Trophoblast cell (in vitro differentiated cells and primary cell): ENCODE measurements around the gene PIK3R1.

Experiments used
- DNase-seq, 2 donors: peaks; one replicate each; pipeline ENCODE4 v3.0.0-alpha.2; 2016
- H2AFZ ChIP-seq: 2 replicates; pipeline ENCODE4 v1.6.1; 2013; ENCODE audit warnings: low read length, moderate library complexity, mild to moderate bottlenecking; ENCODE audit not compliant: insufficient read depth, poor library complexity
- H2AK5ac ChIP-seq: 2 replicates; pipeline ENCODE4 v1.6.1; 2013; ENCODE audit warnings: mild to moderate bottlenecking, low read length
- H2BK120ac ChIP-seq: 2 replicates; pipeline ENCODE4 v1.6.1; 2013; ENCODE audit warnings: low read length, mild to moderate bottlenecking, moderate library complexity; ENCODE audit not compliant: insufficient read depth, poor library complexity
- H2BK12ac ChIP-seq: 2 replicates; pipeline ENCODE4 v1.6.1; 2013; ENCODE audit warnings: mild to moderate bottlenecking, low read length, moderate library complexity
- H2BK5ac ChIP-seq: 2 replicates; pipeline ENCODE4 v1.6.1; 2013; ENCODE audit warnings: low read length, low read depth, moderate library complexity, mild to moderate bottlenecking; ENCODE audit not compliant: poor library complexity
- H3K14ac ChIP-seq: 2 replicates; pipeline ENCODE4 v1.6.1; 2013; ENCODE audit warnings: mild to moderate bottlenecking, low read length
- H3K18ac ChIP-seq: 2 replicates; pipeline ENCODE4 v1.6.1; 2013; ENCODE audit warnings: mild to moderate bottlenecking, low read length
- H3K23ac ChIP-seq: 2 replicates; pipeline ENCODE4 v1.6.1; 2013; ENCODE audit warnings: low read length
- H3K27ac ChIP-seq: 2 replicates; pipeline ENCODE4 v1.5.1; 2013; ENCODE audit warnings: low read depth, mild to moderate bottlenecking, inconsistent platforms, low read length, moderate library complexity
- H3K27me3 ChIP-seq: 2 replicates; pipeline ENCODE4 v1.6.1; 2013; ENCODE audit warnings: inconsistent platforms, mild to moderate bottlenecking, low read length, moderate library complexity; ENCODE audit not compliant: insufficient read depth
- H3K36me3 ChIP-seq, 2 experiments: 1 replicate in 1 of 2; 2 replicates in 1 of 2; pipeline ENCODE4 v1.6.1; 2013; ENCODE audit warnings: low read length in 2 of 2, mild to moderate bottlenecking in 2 of 2, moderate library complexity in 1 of 2; ENCODE audit not compliant: insufficient read depth in 2 of 2, control insufficient read depth in 1 of 2
- H3K4ac ChIP-seq: 2 replicates; pipeline ENCODE4 v1.6.1; 2013; ENCODE audit warnings: low read depth, mild to moderate bottlenecking, low read length, moderate library complexity
- H3K4me1 ChIP-seq, 2 experiments: 1 replicate in 1 of 2; 2 replicates in 1 of 2; pipeline ENCODE4 v1.6.1; 2013; ENCODE audit warnings: low read length in 2 of 2, mild to moderate bottlenecking in 2 of 2, moderate library complexity in 1 of 2; ENCODE audit not compliant: insufficient read depth in 2 of 2, control insufficient read depth in 1 of 2
- H3K4me2 ChIP-seq: 2 replicates; pipeline ENCODE4 v1.6.1; 2013; ENCODE audit warnings: inconsistent platforms, mild to moderate bottlenecking, low read length, moderate library complexity
- H3K4me3 ChIP-seq: 2 replicates; pipeline ENCODE4 v1.5.1; 2013; ENCODE audit warnings: mild to moderate bottlenecking, low read depth, low read length, inconsistent platforms
- H3K79me1 ChIP-seq: one replicate; pipeline ENCODE4 v1.6.1; 2013; ENCODE audit warnings: low read length
- H3K79me2 ChIP-seq: 2 replicates; pipeline ENCODE4 v1.6.1; 2013; ENCODE audit warnings: low read length, mild to moderate bottlenecking; ENCODE audit not compliant: control insufficient read depth, insufficient read depth, poor library complexity
- H3K9ac ChIP-seq: 2 replicates; pipeline ENCODE4 v1.6.1; 2013; ENCODE audit warnings: mild to moderate bottlenecking, low read length
- H3K9me3 ChIP-seq: 2 replicates; pipeline ENCODE4 v1.6.1; 2013; ENCODE audit warnings: low read depth, mild to moderate bottlenecking, control low read depth, inconsistent platforms, low read length; ENCODE audit not compliant: insufficient read depth
- H4K12ac ChIP-seq: 2 replicates; pipeline ENCODE4 v1.6.1; 2013; ENCODE audit warnings: low read depth, mild to moderate bottlenecking, low read length, moderate library complexity
- H4K8ac ChIP-seq: 2 replicates; pipeline ENCODE4 v1.6.1; 2013; ENCODE audit warnings: low read depth, mild to moderate bottlenecking, low read length, moderate library complexity
- H4K91ac ChIP-seq: one replicate; pipeline ENCODE4 v1.6.1; 2013; ENCODE audit warnings: low read depth, mild to moderate bottlenecking, low read length, moderate library complexity
- WGBS: extraction: QIAGEN DNeasy Blood & Tissue Kit; methylation state at CpG from one replicate; pipeline ENCODE4 v1.1.7; 2013; ENCODE audit warnings: missing lambda C conversion rate; ENCODE audit not compliant: insufficient read length, insufficient coverage; ENCODE audit errors: extremely low coverage; 5-methylcytosine and 5-hydroxymethylcytosine counted together

PIK3R1 gene

GRCh38 chr5:68272289-68272688, 56.7 kb downstream of the PIK3R1 start:
- no peak overlapping the region for H3K14ac ChIP-seq
- H3K4me3 ChIP-seq: no peak overlapping the region
- no peak overlapping the region for H2AK5ac ChIP-seq
- no peak overlapping the region for H2BK5ac ChIP-seq
- no peak overlapping the region for H4K8ac ChIP-seq
- no peaks in the 10 kb centered on the region for H3K9me3 ChIP-seq
- H4K91ac ChIP-seq: no peak overlapping the region
- no peak overlapping the region for H3K9ac ChIP-seq
- H3K27me3 ChIP-seq: no peaks in the 10 kb centered on the region
- H3K18ac ChIP-seq: no peak overlapping the region
- H3K36me3 ChIP-seq: peaks cover 2 to 9% of the 10 kb centered on the region in 2 experiments
- peak in 1 of 2 donors; percentile 38 for DNase-seq
- no peak overlapping the region for H3K4me2 ChIP-seq
- H3K23ac ChIP-seq: no peak overlapping the region
- H3K4me1 ChIP-seq: peaks cover 3 to 6% of the 10 kb centered on the region in 2 experiments
- H2BK12ac ChIP-seq: no peak overlapping the region
- no peak overlapping the region for H2AFZ ChIP-seq
- H4K12ac ChIP-seq: no peak overlapping the region
- H3K79me1 ChIP-seq: peaks cover 4% of the 10 kb centered on the region
- no CpG with 5 or more reads among the region's 2 CpGs for WGBS
- H3K4ac ChIP-seq: no peak overlapping the region
- H3K27ac ChIP-seq: no peak overlapping the region
- peaks cover 3% of the 10 kb centered on the region for H3K79me2 ChIP-seq
- H2BK120ac ChIP-seq: no peak overlapping the region

DNA sequence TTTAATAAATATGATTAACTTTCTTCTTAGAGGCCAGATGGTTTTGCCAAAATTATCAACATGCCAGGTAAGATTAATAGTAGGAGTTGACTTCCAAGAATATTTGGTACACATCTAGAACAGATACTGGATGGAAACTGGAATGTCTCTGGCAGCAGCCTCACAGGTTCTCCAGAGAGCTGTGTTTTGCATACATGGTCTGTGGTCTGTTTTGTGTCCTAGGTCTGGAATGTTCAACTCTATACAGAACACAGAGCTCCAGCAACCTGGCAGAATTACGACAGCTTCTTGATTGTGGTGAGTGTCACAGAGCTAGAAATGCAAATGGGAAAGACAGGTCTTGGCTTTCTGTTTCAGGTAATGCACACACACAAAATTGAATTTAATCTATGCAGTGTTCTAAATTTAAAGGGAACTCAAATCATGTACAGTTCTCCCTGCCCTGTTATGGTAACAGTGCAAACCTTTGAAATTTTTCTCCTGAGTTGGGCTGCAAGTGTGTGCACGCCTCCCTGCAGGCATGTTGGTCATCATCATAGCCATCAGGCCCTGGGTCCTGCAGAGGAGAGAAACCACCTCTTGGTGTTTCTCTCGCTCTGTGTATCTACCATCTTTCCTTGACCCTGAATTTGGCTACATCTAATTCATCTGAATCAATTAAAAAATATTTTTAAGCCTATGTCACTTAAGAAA, 58.3 kb downstream of the PIK3R1 start:
- Histone ChIP-seq H3K36me3 (peaks cover 4 to 13% of the 10 kb centered on the region in 2 experiments), H3K4me2 (no peak overlapping the region), H3K4me1 (peaks cover 3 to 6% of the 10 kb centered on the region in 2 experiments), H2BK12ac (no peak overlapping the region), H3K4ac (no peak overlapping the region), H3K9ac (no peak overlapping the region), H4K91ac (no peak overlapping the region), H3K79me2 (peaks cover 1% of the 10 kb centered on the region), H3K14ac (no peak overlapping the region), H4K12ac (no peak overlapping the region), H3K79me1 (peaks cover 4% of the 10 kb centered on the region), H2AFZ (no peak overlapping the region), H3K9me3 (no peaks in the 10 kb centered on the region), H3K27ac (no peak overlapping the region), H3K4me3 (no peak overlapping the region), H2BK5ac (no peak overlapping the region), H2AK5ac (no peak overlapping the region), H3K27me3 (no peaks in the 10 kb centered on the region), H3K18ac (no peak overlapping the region), H2BK120ac (no peak overlapping the region), H4K8ac (no peak overlapping the region), H3K23ac (no peak overlapping the region)
- no CpG with 5 or more reads among the region's 3 CpGs for WGBS
- DNase-seq: peak; percentile 14 to 35

DNA sequence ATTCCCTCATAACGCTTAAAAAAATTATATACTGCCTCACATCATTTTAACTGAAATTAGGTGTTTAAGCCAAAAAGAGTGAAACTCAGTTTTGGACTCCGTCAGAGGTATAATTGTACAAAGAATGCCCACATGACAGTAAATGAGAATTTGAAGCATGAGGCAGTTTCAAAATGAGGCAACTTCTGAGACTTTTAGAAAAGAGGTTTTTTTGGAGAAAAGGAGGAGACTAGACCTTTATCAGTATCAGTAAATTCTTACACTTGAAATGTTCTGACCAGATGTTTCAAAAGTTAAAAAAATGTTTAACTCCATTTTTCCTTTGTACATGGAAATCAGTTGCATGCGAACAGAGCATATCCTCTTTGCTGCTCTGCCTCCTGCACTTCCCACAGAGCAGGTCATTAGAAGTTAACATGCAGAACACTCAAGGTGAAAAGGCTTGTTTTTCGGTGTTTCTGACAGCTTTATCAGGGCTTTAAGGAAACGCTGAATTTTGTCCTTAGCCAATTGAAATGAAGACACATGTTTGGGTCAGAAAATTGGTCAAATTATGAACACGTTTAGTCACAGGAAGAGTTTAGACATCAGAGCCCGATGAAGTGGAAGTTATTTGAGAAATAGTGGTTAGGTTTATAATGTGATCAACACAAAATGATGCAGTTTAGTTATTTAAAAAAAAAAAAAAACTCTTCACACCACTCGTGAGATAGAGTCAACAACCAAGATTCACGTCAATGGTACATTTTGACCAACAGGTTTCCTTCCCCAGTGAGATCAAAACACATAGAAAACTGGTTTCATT, 59.5 kb downstream of the PIK3R1 start:
- H2BK5ac ChIP-seq: no peak overlapping the region

DNA sequence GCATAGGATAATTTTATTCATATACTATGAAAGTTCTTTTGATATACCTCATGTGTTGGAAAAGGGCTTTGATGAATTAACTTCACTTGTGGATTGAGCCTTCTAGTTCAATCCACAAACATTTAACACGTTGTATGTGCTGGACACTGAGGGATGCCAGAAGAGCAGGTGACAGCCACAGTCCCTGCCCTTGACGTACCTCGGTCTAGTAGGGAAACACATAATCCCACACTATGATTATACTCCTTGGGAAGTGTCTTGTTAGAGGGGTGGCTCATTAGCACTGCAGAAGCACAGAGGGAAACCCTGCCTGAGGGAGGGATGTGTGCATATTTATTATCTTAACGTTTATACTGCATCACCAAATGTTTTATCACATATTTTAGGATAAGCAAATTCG, 61.2 kb downstream of the PIK3R1 start:
- Histone ChIP-seq H2BK5ac (no peak overlapping the region), H3K4me3 (no peak overlapping the region), H4K91ac (no peak overlapping the region), H3K27me3 (no peaks in the 10 kb centered on the region), H3K4me1 (peaks cover 3 to 6% of the 10 kb centered on the region in 2 experiments), H3K27ac (no peak overlapping the region), H3K4ac (no peak overlapping the region), H2BK120ac (no peak overlapping the region), H2AFZ (no peak overlapping the region), H3K9me3 (no peaks in the 10 kb centered on the region), H2AK5ac (no peak overlapping the region), H3K79me2 (peaks cover 1% of the 10 kb centered on the region), H4K8ac (no peak overlapping the region), H2BK12ac (peak overlapping the region; percentile 11), H3K23ac (no peak overlapping the region), H3K4me2 (no peak overlapping the region), H3K79me1 (peaks cover 4% of the 10 kb centered on the region), H3K18ac (no peak overlapping the region), H4K12ac (no peak overlapping the region), H3K36me3 (peaks cover 5 to 24% of the 10 kb centered on the region in 2 experiments), H3K9ac (no peak overlapping the region), H3K14ac (no peak overlapping the region)
- no peak for DNase-seq
- WGBS: no CpG with 5 or more reads among the region's 5 CpGs

More for the DNA sequence above, 59.5 kb downstream of the PIK3R1 start:
- H3K4me1 ChIP-seq: peaks cover 3 to 6% of the 10 kb centered on the region in 2 experiments
- no peak overlapping the region for H2BK120ac ChIP-seq
- 100% methylated on average over 1 of the region's 9 CpGs for WGBS
- H3K18ac ChIP-seq: no peak overlapping the region
- H4K12ac ChIP-seq: no peak overlapping the region
- no peak overlapping the region for H2BK12ac ChIP-seq
- H3K14ac ChIP-seq: no peak overlapping the region
- no peak overlapping the region for H4K8ac ChIP-seq
- H3K27me3 ChIP-seq: no peaks in the 10 kb centered on the region
- no peak overlapping the region for H2AFZ ChIP-seq
- H3K9me3 ChIP-seq: no peaks in the 10 kb centered on the region
- no peak overlapping the region for H3K4me3 ChIP-seq
- peaks cover 4% of the 10 kb centered on the region for H3K79me1 ChIP-seq
- H3K4ac ChIP-seq: no peak overlapping the region
- H3K4me2 ChIP-seq: no peak overlapping the region
- H3K79me2 ChIP-seq: peaks cover 1% of the 10 kb centered on the region
- no peak overlapping the region for H4K91ac ChIP-seq
- peaks cover 5 to 21% of the 10 kb centered on the region in 2 experiments for H3K36me3 ChIP-seq
- DNase-seq: peak in 1 of 2 donors; percentile 80
- H3K23ac ChIP-seq: no peak overlapping the region
- no peak overlapping the region for H3K9ac ChIP-seq
- H3K27ac ChIP-seq: no peak overlapping the region
- H2AK5ac ChIP-seq: no peak overlapping the region
